Epithelial cell of esophagus (primary cell): Measurements from ENCODE around the gene KCNQ2.
"Not testable (repeated sequence)": the region's sequence is repeated elsewhere in the genome, so short reads cannot be mapped to it uniquely, and the experiment has no call there.

Source experiments
- DNase-seq: peaks from one replicate; pipeline ENCODE4 v3.0.0; 2010; ENCODE audit warnings: low read depth
- H3K4me3 ChIP-seq: 2 replicates; pipeline ENCODE4 v1.5.1; 2011; ENCODE audit warnings: mild to moderate bottlenecking, low read length, control low read depth
- TF ChIP-seq, protein P1 (sequence below): IDR thresholded peaks from 2 replicates; pipeline ENCODE4 v1.5.1; 2011; ENCODE audit warnings: low read depth, mild to moderate bottlenecking, low read length, control low read depth, inconsistent platforms; ENCODE audit not compliant: insufficient read depth; ENCODE audit errors: missing control alignments

KCNQ2 gene

GRCh38 chr20:63382551-63383300 lies 89.7 kb downstream of the KCNQ2 start:
- TF ChIP-seq, protein P1, sequence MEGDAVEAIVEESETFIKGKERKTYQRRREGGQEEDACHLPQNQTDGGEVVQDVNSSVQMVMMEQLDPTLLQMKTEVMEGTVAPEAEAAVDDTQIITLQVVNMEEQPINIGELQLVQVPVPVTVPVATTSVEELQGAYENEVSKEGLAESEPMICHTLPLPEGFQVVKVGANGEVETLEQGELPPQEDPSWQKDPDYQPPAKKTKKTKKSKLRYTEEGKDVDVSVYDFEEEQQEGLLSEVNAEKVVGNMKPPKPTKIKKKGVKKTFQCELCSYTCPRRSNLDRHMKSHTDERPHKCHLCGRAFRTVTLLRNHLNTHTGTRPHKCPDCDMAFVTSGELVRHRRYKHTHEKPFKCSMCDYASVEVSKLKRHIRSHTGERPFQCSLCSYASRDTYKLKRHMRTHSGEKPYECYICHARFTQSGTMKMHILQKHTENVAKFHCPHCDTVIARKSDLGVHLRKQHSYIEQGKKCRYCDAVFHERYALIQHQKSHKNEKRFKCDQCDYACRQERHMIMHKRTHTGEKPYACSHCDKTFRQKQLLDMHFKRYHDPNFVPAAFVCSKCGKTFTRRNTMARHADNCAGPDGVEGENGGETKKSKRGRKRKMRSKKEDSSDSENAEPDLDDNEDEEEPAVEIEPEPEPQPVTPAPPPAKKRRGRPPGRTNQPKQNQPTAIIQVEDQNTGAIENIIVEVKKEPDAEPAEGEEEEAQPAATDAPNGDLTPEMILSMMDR, result no peak
- no peak overlapping the region for H3K4me3 ChIP-seq
- no peak for DNase-seq

GRCh38 chr20:63381781-63382431 lies 90.5 kb downstream of the KCNQ2 start:
- no peak for DNase-seq
- no peak overlapping the region for H3K4me3 ChIP-seq
- TF ChIP-seq, protein P1, result peak; percentile 72

- H3K4me3 ChIP-seq, result no peak overlapping the region
- DNase-seq, result no peak
- TF ChIP-seq, protein P1, result no peak
Measured at GRCh38 chr20:63380346-63380870, 92.0 kb downstream of the KCNQ2 start.

GRCh38 chr20:63379872-63380271 lies 92.6 kb downstream of the KCNQ2 start:
- not testable (repeated sequence) for DNase-seq, H3K4me3 ChIP-seq

DNA sequence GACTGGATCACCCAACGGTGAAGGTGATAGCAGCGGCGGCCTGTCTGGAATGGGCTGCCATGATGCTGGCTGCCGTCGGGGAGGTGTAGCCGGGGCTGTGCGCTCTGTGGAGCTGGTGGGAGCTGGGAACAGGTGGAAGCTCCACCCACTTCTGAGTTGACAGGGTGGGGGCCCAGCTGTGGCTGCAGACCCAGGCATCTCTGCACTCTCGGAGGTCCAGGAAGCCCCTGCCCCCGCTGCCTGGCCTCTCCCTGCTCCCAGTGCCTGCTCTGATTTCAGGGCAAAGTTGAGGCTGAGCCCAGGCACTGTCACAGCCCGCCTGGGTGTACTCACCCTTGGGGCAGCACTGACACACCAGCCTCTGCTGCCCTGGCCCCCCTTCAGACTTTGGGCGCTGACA lies 93.2 kb downstream of the KCNQ2 start:
- no peak overlapping the region for H3K4me3 ChIP-seq
- DNase-seq, result no peak
- TF ChIP-seq, protein P1, result no peak

DNA sequence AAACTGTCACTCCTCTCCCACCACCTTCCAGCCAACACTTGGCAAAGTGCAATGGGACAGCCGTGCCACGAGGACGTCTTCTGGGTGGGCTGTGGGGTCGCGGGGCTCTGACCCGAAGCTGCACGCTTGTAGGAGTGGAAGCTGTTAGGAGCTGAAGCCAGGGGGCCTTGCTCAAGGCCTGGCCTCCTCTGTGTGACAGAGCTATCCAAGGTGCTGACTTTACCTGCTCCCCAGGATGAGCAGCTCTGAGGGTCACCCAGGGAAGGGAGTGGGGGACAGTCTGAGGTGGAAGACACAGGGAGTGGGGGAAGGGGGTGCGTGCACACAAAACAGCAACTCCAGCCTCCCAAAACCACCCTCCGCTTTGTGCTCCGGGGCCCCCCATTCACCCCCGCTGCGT lies 93.8 kb downstream of the KCNQ2 start:
- no peak for DNase-seq
- TF ChIP-seq, protein P1, result no peak
- H3K4me3 ChIP-seq, result no peak overlapping the region

DNA sequence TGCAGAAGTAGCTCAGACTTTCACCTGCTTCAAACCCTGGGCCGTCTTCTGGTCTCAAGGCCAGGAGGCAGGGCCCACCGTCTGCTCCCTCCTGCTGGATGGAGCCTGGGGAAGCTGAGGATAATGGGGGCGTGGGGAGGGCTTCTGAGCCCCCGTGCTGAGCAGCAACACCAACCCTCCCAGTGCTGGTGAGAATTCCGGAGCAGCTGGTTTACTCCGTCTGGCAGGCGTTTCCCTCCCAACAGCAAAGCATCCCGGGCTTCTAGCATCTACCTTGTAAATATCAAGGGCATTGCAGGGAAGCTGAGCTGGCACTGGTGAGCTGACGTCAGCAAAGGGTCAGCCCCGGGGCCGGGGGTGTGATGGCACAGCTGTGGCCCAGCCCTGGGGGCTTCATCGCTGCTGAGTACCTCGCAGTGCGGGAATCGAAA lies 94.5 kb downstream of the KCNQ2 start:
- TF ChIP-seq, protein P1, result no peak
- no peak for DNase-seq
- no peak overlapping the region for H3K4me3 ChIP-seq
